Prostate gland (tissue), 2 donors: ENCODE data around the gene PLEKHA7.

Experiments
- POLR2A ChIP-seq: fragments of 450-650 bp; IDR thresholded peaks from one replicate; pipeline ENCODE4 v1.6.1; 2016; ENCODE audit warnings: antibody characterized with exemption, mild to moderate bottlenecking
- TF ChIP-seq, protein P1 (sequence below), 4 experiments: fragments of 200-600 bp in 2 of 4; fragments of 450-650 bp in 2 of 4; sonication (generic) in 2 of 4; IDR thresholded peaks; 1 replicate in 3 of 4; 2 replicates in 1 of 4; pipeline ENCODE4 v1.5.1; 2016 to 2019; ENCODE audit warnings: antibody characterized with exemption in 4 of 4, mild to moderate bottlenecking in 2 of 4, moderate library complexity in 2 of 4

DNA sequence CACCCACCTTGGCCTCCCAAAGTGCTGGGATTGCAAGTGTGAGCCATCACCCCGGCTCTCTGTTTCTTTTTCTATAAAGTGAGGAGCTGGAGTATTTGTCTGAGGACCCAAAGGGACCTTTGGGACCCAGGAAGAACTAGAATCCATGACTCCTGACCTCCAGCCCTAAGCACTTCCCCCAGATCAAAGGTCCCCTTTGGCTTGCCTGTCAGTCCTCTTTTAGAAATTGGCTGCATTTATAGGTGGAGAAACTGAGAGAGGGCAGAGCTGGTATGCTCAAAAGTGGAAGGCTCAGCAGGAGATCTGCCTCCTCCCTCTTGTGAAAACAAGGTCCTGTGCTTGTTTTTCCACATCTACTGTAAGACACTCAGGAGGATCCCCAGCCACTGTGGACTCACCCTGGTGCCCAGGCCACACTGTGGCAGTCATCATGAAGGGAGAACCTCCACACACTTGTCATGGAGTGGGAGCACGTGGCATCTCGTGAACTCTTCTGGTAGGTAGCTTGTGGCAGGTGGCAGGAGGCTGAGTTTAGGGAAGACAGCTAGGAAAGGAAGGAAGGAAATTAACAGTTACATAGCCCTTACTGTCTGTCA, 12.4 kb upstream of the PLEKHA7 start:
- TF ChIP-seq, protein P1, sequence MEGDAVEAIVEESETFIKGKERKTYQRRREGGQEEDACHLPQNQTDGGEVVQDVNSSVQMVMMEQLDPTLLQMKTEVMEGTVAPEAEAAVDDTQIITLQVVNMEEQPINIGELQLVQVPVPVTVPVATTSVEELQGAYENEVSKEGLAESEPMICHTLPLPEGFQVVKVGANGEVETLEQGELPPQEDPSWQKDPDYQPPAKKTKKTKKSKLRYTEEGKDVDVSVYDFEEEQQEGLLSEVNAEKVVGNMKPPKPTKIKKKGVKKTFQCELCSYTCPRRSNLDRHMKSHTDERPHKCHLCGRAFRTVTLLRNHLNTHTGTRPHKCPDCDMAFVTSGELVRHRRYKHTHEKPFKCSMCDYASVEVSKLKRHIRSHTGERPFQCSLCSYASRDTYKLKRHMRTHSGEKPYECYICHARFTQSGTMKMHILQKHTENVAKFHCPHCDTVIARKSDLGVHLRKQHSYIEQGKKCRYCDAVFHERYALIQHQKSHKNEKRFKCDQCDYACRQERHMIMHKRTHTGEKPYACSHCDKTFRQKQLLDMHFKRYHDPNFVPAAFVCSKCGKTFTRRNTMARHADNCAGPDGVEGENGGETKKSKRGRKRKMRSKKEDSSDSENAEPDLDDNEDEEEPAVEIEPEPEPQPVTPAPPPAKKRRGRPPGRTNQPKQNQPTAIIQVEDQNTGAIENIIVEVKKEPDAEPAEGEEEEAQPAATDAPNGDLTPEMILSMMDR (IDR thresholded peaks at IDR 0.05): no peak
- no peak for TF ChIP-seq POLR2A
